Cerebellar cortex (tissue), 1 donor: ENCODE results near the gene SLC28A2.
"Not testable (repeated sequence)": the region's sequence is repeated elsewhere in the genome, so short reads cannot be mapped to it uniquely, and the experiment has no call there.

Source experiments
- DNase-seq: peaks from one replicate; pipeline ENCODE4 v3.0.0-alpha.2; 2015; ENCODE audit warnings: low spot score

SLC28A2 gene

DNA sequence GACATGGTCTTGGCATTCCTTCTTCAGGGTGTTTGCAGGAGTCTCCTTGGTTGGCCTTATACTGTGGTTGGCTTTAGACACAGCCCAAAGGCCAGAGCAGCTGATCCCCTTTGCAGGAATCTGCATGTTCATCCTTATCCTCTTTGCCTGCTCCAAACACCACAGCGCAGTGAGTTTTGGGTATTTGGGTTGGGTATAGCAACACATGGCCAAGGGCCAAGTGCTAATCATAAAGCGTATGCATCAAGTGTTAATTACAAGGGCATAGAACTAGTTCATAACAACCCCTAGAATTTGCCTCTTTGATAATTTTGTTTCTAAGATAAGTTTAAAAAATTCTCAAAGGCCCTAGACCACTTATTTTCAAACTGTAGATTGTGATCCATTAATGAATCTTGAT, 11.8 kb downstream of the SLC28A2 start:
- no peak for DNase-seq

DNA sequence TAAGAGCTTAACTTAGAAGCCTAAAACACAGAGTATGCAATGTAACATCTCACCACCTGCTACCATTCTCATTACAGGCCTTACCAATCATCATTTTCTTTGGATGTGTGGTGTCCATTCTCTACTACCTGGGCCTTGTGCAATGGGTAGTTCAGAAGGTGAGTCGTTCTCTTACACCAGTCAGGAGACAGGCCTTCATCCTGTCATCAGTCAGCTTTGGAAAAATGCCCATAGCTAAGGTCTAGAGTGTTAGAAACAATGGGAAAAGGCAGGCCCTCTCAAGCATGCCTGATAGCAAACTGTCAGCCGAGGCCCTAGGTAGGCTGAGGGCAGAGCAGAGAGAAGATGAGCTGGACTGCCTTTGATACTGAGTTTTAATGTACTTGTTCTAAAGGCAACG, 13.5 kb downstream of the SLC28A2 start:
- DNase-seq: no peak

DNA sequence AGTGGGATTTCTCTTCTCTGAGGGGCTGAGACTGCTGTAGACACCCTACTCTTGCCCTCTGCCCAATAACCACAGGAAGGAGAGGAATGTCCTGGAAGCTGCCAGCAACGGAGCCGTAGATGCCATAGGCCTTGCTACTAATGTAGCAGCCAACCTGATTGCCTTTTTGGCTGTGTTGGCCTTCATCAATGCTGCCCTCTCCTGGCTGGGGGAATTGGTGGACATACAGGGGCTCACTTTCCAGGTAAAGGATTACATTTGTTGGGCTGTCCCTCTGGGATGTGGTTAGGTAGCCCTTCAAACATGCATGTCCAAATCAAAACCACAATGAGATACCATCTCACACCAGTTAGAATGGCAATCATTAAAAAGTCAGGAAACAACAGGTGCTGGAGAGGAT, 16.1 kb downstream of the SLC28A2 start:
- DNase-seq: no peak

DNA sequence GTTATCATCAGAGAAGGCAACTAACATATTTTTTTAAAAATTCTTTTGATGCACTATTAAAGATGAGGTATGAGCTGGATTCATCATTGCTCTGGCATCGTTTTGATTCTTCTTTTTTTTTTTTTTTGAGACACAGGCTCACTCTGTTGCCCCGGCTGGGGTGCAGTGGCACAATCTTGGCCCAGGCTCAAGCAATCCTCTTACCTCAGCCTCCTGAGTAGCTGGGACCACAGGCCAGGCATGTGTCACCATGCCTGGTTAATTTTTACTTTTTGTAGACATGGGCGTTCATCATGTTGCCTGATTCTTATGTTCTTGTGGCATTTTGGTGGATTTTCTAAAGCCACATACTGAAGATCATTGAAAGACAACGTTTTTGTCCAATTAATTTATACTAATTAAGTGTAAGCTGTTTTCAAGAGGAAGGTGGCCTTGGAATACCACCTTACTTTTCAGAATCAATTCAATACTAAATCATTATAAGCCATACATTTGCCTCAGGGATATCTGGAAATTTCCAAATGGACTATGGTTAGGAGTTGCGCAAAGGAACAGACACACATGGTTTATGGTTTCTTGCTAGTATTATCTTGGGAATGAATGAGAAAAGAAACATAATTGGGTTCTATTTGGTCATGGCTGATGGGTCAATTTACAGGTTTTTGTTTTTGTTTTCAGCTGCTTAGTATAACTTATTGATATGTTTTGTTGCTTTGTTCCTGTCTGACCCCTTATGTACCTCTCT, 22.8 kb downstream of the SLC28A2 start:
- DNase-seq: no peak

DNA sequence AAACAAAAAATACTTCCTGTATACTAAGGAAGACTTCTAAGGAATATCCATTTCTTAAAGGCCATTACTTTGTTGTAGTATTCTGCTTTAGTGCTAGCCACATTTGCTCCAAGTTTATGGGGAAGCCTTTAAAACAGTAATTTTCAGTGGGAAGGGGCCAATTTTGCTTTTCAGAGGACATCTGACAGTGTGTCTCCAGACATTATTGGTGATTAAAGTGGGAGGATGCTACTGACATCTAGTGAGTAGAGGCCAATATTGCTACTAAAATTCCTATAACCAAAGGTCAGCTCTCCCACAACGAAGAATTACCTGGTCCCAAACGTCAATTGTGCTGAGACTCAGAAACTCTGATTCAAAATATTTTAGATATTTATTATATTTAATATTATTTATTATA, 24.8 kb downstream of the SLC28A2 start:
- DNase-seq: peak; percentile 74

DNA sequence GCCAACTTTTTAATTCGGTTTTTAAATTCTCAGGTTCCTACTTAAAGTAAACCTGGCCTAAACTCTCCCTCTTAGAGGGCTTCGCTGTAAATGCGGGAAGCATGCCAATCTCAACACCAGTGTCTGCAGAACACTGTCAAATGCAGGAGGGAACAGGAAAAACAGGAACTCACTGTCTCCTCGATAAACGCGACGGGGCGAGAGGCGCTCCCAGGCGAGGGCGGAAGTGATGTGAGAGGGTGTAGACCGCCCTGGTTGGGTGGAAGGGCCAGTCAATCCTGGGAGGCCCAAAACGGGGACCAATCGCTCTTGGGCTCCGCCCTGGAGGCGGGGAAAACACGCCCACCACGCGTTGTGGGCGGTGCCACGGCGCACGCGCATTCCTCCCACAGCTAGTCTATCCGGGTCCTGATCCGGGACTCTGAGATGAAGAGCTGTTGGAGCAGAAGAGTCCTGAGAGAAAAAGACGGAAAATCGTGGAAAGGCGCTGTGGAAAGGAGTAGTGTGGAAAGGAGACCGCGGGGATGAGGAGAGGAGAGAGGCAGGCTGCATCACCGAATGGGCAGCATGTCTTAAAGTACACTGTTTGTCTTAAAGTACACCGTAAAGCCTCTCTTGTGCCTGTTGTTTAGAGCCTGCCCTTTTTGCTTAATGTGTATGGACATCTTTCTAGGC, 27.1 kb downstream of the SLC28A2 start:
- peak; percentile 99 for DNase-seq

DNA sequence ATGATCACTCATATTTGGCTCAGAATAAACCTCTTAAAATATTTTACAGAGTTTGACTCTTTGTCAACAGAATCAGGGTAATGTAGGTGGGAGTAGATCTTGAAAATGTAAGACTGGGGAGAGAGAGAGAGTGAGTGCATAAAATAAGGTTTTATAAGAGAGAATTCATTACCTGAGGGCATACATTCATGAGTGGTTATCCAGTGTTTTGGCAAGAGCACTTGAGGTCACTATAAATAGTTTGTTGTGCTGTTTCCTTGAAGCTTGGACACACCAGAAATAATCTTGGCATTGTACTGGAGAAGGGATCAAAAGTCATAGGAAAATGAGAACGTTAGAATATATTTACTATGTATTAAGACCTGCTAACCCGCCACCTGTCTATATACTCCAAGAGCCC, 33.4 kb downstream of the SLC28A2 start:
- DNase-seq: no peak

DNA sequence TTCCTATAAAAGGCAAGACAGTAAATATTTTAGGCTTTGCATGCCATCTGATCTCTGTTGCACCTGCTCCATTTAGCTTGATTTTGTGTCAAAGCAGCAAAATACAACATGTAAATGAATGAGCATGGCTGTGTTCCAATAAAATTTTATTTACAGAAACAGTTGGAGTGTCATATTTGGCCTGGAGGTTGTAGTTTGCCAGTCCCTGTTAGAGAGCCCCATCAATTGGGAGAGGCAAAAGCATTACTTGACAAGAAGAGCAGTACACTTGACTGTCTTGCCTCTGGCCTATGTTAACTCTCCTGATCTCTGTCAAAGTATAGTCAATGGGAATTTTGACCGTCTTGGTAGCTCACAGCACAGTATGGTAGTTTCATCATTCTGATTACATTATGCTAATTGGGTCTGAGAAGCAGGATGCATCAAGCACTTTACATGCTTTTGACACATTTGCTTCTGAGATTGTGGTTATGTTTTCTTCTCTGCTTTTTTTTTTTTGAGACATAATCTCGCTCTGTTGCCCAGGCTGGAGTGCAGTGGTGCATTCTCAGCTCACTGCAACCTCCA, 35.4 kb downstream of the SLC28A2 start:
- DNase-seq: no peak

DNA sequence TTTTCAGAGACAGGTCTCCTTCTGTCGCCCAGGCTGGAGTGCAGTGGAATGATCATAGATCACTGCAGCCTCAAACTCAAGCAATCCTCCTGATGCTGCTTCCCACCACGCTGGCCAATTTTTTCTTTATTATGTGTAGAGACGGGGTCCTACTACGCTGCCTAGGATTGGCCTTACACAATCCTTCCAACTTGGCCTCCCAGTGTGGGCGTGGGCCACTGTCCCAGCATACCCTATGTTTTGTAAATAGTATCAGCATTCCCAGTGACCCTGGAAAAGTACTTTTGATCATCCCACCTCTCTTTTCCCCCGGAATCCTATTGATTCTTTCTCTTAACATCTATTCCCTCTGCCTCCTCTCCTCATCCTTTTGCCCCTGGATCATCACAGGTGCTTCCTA, 36.9 kb downstream of the SLC28A2 start:
- DNase-seq: no peak

DNA sequence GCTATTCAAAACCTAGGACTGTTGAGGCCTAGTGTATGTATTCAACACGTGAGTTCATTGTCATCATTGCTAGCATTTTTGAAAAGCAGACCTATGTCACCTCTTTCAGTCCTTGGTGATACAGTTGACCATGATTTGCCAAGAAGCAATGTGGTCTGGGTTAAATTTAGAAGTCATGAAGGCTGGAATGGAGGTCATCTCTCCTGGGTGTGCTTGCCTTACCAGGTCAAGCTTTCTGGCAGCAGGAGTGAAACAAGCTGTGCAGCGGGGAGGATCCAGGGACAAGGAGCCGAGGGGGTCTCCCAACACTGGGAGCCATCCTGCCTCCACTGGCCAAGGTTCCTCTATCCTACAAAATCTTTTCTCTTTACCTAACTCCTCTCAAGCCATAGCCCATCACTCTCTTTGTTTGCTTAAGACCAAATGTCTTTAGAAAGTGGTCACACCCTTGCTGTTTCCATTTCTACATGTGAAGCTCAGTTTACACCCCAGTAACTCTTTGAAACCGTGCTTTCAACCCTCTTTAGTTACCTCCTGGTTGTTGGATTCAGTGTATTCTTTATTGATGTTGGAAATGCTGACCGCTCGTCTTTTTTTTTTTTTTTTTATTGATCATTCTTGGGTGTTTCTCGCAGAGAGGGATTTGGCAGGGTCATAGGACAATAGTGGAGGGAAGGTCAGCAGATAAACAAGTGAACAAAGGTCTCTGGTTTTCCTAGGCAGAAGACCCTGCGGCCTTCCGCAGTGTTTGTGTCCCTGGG, 40.0 kb downstream of the SLC28A2 start:
- no peak for DNase-seq

DNA sequence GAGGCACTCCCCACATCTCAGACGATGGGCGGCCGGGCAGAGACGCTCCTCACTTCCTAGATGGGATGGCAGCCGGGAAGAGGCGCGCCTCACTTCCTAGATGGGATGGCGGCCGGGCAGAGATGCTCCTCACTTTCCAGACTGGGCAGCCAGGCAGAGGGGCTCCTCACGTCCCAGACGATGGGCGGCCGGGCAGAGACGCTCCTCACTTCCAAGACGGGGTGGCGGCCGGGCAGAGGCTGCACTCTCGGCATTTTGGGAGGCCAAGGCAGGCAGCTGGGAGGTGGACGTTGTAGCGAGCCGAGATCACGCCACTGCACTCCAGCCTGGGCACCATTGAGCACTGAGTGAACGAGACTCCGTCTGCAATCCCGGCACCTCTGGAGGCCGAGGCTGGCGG, 41.3 kb downstream of the SLC28A2 start:
- not testable (repeated sequence) for DNase-seq

DNA sequence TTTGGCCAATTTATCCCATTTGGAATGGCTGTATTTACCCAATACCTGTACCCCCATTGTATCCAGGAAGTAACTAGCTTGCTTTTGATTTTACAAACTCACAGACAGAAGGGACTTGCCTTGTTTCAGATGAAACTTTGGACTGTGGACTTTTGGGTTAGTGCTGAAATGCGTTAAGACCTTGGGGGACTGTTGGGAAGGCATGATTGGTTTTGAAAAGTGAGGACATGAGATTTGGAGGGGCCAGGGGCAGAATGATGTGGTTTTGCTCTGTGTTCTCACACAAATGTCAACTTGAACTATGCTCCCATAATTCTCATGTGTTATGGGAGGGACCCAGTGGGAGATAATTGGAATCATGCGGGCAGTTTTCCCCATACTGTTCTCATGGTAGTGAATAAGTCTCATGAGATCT, 46.9 kb downstream of the SLC28A2 start:
- DNase-seq: not testable (repeated sequence)

DNA sequence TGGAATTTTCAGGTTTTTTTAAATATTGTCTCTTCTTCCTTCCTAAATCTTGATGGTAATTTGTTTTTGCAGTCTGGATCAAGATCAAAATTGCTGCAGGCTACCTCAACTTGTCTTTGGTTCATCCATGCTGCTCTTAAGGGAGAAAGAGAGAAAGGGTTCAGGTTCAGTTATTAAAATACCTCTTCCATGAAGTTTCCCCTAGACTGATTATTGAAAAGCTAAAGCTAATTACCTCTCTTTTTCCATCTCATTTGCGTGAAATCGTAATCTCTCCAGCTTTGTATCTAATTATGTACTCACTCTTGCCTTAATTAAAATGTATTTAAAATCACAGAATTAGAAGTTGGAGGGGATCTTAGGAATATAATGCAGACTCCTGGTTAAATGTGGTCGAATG, 52.7 kb downstream of the SLC28A2 start:
- DNase-seq: no peak

DNA sequence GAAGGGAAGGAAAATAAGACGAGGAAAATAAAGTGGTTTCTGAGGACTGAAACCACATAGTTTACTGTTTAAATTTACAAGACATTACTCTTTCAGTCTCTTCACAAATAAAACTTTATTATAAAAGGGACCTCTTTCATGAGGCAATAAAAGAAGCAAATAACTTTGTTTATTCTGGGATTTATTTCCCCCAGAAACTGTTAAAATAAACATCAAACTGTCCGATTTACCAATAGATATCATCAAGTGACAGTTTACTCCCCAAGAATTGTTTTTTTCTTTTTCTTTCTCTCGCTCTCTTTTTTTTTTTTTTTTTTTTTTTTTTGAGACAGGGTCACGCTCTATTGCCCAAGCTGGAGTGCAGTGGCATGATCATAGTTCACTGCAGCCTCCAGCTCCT, 54.1 kb downstream of the SLC28A2 start:
- DNase-seq: no peak

DNA sequence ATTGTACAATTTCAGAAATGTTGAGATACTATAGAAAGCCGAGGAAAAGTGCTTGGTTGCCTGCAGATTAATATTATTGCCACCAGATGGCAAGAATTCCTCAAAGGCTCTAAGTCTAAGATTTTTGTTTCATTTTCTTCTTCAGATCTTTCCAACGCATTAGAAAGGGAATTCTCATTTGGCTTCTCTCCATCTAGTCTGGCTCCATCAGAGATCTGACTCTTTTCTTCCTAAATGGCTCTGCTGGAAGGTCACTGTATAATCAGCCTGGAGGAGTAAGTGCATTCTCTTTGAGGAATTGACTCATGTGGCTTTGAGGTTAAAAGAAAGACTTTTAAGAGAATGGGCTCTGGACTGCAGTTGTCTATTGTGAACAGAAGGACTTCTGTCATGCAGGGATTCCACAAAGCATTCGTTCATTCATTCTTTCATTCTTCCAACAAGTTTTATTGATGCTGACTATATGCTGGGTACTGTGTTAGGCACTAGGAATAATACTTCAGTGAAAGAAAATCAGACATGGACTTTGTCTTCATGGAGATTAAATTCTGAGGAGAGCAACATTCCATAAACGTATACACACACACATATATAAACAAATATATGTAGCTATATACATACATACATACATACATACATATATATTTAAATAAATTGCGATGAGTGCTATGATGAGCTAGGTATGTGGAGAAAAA, 55.3 kb downstream of the SLC28A2 start:
- peak; percentile 57 for DNase-seq

DNA sequence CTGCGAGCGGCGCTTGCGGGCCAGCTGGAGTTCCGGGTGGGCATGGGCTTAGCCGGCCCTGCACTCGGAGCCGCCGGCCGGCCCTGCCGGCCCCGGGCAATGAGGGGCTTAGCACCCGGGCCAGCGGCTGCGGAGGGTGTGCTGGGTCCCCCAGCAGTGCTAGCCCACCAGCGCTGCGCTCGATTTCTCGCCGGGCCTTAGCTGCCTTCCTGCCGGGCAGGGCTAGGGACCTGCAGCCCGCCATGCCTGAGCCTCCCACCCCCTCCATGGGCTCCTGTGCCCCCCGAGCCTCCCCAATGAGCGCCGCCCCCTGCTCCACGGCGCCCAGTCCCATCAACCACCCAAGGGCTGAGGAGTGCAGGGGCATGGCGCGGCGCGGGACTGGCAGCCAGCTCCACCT, 62.1 kb downstream of the SLC28A2 start:
- not testable (repeated sequence) for DNase-seq

DNA sequence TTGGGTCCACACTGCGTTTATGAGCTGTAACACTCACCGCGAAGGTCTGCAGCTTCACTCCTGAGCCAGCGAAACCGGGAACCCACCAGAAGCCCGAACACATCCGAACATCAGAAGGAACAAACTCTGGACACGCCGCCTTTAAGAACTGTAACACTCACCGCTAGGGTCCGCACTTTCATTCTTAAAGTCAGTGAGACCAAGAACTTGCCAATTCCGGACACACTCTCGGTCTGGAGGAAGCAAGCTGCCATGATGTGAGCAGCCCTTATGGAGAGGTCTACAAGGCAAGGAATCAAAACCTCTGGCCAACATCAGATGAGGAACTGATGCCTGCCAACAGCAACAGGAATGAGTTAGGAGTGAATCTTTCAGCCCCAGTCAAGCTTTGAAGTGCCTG, 62.9 kb downstream of the SLC28A2 start:
- peak; percentile 61 for DNase-seq

DNA sequence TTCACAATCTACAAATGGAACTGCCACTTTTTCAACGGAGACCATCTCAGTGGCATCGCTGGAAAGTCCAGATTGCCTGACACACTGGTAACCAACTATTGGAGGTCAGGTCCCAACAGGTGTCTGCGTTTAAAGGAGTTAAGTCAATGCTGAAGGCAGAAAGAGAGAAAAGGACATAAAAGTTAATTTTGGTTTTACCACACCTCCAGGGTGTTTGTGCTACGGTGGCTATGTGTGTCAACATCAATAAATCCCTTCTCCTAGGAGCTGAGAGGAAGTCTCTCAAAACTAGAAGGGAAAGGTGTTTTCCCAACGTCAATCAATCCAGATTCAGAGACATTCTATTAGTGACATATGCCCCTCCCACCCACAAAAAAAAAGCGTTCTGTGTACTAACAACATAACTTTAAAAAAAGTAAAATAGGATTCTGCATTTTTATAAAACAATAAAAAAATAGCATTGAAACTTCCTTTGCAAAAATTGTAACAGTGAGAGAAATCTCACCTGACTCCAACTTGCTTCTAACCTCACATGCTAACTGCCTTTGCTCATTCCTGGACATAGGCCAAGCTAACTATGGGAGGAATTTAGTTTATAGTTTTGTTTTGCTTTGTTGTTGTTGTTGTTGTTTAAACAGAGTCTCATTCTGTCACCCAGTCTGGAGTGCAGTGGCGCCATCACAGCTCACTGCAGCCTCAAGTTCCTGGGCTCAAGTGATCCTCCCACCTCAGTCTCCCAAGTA, 67.6 kb downstream of the SLC28A2 start:
- no peak for DNase-seq

DNA sequence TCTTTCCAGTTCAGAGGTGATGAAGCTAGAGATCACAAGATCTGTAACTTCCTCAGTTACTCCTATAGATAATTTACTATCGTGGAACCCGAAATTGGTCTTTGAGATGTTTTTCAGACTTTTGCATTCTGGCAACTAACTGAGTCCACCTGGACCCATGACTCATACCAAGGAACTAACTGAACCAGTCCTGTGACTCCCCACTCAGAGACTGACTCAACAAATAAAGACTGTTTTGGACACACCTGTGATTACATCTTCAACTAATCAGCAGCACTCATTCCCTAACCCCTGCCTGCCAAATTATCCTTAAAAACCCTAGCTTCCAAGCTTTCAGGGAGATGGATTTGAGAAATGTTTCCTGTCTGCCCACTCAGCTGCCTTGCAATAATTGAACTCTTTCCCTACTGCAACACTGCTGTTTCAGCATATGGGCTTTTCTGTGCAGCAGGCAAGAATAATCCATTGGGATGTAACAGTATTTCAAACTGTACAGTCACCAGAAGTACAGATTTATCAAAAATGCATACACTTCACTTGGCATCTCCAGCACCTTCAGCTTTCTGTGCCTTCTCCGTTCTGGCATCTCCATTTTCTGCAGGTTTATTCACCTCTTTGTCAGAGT, 68.7 kb downstream of the SLC28A2 start:
- DNase-seq: no peak

DNA sequence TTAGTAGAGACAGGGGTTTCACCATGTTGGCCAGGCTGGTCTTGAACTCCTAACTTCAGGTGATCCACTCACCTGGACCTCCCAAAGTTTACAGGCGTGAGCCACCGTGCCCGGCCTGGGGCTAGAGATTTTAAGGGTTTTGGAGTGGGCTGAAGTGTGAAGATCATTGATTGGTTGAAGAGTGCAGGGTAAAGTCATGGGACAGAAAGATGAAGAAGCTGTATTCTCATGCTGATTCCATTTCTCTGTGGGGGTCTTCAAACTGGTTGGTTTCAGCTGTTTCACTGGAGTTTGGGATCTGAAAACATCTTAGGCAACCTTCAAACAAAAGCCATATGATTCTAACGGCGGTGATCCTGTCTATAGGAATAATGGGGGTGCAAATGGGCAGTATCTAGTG, 74.2 kb downstream of the SLC28A2 start:
- DNase-seq: no peak

DNA sequence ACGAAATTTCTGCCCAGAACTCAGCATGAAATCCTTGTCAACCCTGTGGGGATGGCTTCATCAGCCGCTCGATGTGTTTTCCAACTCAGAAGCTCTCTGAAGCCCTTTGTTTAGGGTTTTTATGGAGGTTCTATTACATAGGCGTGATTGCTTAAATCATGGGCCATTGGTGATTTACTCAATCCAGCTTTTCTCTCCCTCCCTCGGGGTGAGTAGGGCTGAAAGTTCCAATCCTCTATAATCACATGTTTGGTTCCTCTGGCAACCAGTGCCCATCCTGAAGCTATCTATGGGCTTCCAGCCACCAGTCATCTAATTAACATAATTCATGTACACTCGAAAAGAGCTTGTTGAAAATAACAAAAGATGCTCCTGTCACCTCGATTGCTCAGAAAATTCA, 74.7 kb downstream of the SLC28A2 start:
- peak; percentile 32 for DNase-seq
